ENCODE results near the gene AFF4.

GRCh38 chr5:132860742-132861141, 102.7 kb downstream of the AFF4 start:
- TF ChIP-seq ESRRG (CRISPR knock-in tag; IDR thresholded peaks at IDR 0.05) (no peak), ZC3H10 (CRISPR knock-in tag; IDR thresholded peaks at IDR 0.05) (no peak), ZNF565 (CRISPR knock-in tag; conservative IDR thresholded peaks at IDR 0.05; ENCODE audit: low read depth) (no peak), TSHZ2 (CRISPR knock-in tag; IDR thresholded peaks at IDR 0.05) (no peak), CREB5 (CRISPR knock-in tag; IDR thresholded peaks at IDR 0.05; ENCODE audit: low read depth) (no peak), ISL1 (CRISPR knock-in tag; IDR thresholded peaks at IDR 0.05) (no peak), ARNTL (CRISPR knock-in tag; IDR thresholded peaks at IDR 0.05; ENCODE audit: borderline replicate concordance, low read depth) (no peak), TOX (CRISPR knock-in tag; IDR thresholded peaks at IDR 0.05; ENCODE audit: borderline replicate concordance) (no peak), ZNF70 (CRISPR knock-in tag; IDR thresholded peaks at IDR 0.05) (no peak), PATZ1 (CRISPR knock-in tag; IDR thresholded peaks at IDR 0.05; ENCODE audit: borderline replicate concordance) (no peak)
